ENCODE results near the gene CDC20.
A peak's percentile ranks its signal among the peaks of the same experiment; 100 is the strongest.

CDC20 gene
- total RNA-seq: 0.41 to 2.2 reads per million in 2 donors

DNA sequence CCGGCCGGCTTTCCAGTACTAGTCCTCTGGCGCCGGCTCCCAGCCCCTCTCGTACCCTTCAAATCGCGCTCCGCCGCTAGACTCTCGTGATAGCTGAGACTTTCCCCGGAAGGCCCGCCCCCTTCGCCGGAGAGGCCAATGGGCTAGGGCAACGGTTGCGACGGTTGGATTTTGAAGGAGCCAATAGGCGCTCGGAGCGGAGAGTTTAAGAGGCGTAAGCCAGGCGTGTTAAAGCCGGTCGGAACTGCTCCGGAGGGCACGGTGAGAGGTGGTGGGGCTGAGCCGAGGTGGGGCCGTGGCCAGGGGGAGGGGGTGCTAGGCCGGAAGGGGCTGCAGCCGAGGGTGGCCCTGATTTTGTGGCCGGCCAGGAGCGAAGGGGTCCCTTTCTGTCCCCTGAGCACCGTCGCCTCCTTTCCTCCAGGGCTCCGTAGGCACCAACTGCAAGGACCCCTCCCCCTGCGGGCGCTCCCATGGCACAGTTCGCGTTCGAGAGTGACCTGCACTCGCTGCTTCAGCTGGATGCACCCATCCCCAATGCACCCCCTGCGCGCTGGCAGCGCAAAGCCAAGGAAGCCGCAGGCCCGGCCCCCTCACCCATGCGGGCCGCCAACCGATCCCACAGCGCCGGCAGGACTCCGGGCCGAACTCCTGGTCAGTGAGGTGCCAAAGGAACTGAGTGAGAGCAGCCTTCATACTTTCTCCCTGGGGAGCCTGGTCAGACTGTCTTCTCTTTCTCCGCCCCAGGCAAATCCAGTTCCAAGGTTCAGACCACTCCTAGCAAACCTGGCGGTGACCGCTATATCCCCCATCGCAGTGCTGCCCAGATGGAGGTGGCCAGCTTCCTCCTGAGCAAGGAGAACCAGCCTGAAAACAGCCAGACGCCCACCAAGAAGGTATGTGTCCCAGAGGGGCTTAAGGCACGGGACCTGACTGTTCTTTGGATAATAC lies at the start of gene CDC20:
Gene CDC20, plus strand, starts transcription at position 236 of the 948 bp plus-strand sequence. Its CDS starts 235 bp downstream, at position 471.
- DNase-seq: peak; percentile 79

DNA sequence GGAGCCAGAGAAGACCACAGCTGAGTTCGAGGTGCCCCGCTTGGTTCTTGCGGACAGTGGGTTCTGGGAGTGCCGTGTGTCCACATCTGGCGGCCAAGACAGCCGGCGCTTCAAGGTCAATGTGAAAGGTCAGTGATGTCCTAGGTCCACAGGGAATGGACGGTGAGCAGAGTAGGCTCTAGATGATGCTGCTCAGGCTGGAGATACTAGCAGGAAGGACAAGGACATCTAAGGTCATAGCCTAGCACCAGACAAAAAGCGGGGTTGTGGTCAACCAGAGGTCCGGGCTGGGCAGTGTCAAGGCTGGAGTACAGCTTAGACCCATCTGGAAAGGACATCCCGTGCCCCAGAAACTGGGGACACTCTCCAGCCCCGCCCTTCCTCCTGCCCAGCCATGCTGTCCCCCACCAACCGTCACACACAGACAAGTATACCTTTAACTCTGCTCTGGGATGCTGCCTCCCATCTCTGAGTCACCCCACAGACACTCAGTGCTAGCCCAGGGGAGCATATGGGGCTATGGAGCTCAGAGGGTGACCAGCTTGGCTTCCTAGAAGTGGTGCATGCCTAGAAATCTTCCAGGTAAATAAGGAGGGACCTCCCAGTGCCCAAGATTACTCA lies 49.3 kb upstream of the CDC20 start:
- no peak for DNase-seq

DNA sequence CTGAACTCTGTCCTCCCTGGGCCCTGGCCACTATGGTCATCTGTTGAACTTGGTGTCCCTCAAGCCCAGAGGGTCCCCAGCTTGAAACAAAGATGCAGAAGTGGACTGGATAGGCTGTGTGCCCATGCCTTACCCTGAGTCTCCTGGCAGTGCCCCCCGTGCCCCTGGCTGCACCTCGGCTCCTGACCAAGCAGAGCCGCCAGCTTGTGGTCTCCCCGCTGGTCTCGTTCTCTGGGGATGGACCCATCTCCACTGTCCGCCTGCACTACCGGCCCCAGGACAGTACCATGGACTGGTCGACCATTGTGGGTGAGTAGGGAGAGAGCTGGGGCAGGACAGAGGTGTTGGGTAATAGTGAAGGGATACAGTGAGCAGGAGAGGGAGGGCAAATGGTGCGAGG lies 47.3 kb upstream of the CDC20 start:
- no peak for DNase-seq

DNA sequence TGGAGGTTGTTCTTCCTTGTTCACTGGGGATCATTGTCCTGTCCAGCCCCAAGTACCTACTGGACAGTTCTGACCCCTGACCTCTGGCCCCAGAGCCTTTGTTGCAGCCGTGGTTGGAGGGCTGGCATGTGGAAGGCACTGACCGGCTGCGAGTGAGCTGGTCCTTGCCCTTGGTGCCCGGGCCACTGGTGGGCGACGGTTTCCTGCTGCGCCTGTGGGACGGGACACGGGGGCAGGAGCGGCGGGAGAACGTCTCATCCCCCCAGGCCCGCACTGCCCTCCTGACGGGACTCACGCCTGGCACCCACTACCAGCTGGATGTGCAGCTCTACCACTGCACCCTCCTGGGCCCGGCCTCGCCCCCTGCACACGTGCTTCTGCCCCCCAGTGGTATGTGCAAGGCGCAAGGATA lies 46.6 kb upstream of the CDC20 start:
- DNase-seq: no peak

DNA sequence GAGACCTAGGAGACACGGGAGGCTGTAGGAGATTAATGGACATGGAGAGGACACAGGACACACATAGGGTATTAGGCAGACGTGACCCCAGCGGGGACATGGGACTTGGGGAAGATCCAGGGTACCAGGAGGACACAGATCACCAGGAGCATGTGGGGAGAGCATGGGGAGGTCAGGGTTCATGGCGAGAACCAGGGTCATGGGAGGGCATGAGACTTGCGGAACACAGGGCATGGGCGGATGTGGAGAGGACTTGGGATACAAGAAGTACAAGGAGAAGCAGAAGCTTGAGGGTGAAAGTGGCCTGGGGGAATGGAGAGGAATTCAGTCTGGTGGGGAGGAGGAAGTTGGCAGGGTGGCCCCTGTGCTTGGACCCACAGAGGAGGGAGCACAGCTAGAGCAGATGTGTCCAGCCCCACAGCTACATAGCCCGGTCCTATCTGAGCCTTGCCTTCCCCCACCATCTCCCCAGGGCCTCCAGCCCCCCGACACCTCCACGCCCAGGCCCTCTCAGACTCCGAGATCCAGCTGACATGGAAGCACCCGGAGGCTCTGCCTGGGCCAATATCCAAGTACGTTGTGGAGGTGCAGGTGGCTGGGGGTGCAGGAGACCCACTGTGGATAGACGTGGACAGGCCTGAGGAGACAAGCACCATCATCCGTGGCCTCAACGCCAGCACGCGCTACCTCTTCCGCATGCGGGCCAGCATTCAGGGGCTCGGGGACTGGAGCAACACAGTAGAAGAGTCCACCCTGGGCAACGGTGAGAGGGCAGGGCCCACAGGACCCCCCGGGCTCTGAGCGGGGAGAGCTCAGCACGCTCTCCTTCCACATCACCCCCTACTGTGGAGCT lies 45.9 kb upstream of the CDC20 start:
- DNase-seq: no peak

DNA sequence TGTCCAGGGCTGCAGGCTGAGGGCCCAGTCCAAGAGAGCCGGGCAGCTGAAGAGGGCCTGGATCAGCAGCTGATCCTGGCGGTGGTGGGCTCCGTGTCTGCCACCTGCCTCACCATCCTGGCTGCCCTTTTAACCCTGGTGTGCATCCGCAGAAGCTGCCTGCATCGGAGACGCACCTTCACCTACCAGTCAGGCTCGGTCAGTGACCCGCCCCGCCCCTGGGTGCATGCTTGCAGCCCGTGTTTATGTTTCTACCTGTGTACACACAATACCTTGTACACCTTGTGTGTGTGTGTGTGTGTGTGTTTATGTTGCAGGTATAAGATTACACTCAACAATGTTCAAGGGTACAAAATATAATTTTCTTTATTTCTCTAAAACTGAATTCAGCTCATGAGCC lies 45.0 kb upstream of the CDC20 start:
- no peak for DNase-seq

DNA sequence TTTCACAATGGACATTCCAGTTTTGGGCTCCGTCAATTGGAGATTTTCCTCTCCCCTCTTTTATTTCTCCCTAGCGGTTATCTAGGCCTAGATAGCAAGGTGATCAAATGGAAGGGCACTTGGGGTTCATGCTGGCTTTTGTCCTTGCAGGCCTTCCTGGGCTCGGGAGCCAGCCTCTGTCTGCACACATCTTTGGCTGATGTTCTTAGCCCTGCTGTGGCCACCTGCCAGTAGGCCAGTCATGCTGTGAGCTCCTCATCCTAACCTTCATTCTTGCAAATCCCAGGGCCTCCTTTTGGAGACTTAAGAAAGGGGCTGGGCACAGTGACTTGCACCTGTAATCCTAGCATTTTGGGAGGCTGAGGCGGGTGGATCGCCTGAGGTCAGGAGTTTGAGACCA lies 44.5 kb upstream of the CDC20 start:
- no peak for DNase-seq

DNA sequence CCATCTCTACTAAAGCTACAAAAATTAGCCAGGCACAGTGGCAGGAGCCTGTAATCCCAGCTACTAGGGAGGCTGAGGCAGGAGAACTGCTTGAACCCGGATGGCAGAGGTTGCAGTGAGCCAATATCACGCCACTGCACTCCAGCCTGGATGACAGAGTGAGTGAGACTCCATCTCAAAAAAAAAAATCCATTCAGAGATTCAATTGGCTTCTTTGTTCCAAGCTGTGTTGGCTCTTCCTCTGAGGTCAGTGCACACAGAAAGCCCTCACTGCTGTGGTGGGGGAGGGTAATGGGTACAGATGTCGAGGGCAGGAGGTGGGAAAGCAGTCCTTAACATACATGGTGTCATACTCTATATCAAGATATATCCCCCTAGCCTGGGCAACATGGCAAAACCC lies 43.3 kb upstream of the CDC20 start:
- no peak for DNase-seq

DNA sequence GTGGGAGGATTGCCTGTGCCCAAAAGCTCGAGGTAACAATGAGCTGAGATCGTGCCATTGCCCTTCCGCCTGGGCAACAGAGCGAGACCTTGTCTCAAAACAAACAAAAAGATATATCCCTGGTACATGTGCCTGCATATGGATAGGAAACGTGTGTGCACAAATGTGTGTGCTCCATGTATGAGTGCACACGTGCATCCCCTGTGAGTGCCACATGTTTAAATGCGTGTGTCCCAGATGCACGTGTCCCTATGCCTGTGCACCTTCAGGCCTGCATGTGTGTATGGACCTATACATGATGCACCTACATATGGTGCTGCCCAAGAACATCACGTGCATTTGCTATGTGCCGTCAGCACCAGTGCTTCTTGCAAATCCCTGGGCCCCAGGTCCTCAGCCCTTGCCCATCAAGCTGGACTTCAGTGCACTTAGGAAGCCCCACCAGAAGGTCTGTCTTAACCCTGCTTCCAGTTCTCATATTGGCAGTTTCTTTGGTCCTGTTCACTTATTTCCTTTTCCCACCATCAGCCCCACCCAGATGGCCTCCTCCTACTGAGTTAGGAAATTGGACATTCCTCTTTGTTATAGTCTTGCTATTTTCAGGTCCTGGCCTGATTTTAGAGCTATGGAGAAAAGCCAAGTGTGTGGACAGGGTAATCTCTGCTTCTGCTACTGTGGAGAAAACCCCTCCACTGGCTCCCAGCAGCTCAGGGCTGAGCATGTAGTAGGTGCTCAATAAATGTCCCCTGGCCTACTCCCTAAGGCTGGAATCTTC lies 42.6 kb upstream of the CDC20 start:
- no peak for DNase-seq

DNA sequence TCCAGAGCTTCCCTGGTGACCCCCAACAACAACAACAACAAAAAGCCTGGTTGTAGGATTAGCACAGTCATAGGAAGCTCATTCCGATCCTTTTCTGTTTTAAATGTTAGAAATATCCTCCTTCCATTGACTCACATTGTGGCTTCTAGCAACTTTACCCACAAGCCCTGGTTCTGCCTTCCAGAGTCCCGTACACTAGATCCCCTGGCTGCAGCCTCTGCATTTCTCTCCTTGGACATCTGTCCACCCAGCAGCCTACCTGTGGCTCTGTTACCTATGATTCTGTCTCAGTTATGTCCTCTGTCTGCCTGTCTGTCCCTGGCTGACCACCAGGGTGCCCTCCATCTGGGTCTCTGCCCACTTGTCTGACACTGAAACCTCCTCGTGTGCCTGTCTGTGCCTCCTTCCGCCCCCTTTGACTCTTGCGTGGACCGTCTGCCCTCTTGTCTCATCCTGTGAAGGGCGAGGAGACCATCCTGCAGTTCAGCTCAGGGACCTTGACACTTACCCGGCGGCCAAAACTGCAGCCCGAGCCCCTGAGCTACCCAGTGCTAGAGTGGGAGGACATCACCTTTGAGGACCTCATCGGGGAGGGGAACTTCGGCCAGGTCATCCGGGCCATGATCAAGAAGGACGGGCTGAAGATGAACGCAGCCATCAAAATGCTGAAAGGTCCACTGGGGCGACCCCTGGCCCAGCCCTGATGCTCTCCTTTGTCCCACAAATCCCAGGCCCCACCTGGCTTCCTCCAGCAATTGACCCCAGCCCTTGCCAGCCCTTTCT lies 41.9 kb upstream of the CDC20 start:
- DNase-seq: no peak

DNA sequence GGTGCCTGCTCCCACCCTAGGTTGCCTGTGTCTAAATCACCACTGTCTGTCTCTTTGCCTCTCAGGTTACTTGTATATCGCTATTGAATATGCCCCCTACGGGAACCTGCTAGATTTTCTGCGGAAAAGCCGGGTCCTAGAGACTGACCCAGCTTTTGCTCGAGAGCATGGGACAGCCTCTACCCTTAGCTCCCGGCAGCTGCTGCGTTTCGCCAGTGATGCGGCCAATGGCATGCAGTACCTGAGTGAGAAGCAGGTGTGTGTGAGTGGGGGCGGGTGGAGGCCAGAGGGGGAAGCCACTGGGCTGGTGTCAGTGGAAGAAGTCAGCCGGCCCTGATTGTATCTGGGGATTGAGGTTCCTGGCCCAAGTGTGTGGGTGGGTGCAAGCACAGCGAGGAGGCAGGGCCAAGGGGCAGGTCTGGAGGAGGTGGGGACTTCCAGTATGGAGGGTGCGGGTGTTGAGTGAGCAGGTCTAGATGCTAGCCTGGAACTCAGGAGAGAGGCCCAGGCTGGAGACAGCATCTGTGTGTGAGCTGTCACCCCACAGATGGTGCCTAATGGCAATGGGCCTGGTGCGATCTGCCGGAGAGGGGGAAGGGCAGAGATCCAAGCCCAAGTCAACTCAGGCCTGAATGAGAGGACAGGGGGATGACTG lies 40.8 kb upstream of the CDC20 start:
- DNase-seq: no peak

DNA sequence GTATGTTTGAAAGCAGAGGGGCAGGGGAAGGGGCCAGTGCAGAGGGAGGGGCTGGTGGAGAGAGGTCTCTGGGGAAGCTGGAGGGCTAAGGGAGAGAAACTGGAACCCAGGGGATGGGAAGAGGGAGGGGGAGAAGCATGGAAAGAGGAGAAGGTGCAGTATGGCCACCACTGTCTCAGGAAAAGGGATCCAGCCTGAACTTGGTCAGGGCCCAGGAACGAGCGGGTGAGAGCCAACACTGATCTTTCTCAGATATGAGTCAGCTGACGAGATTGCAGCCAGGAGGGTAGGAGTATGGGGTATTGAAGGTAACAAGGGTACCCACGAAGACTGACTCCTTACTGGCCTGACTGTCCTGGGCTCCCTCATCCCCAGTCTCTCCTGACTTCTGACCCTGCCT lies 40.0 kb upstream of the CDC20 start:
- DNase-seq: no peak

DNA sequence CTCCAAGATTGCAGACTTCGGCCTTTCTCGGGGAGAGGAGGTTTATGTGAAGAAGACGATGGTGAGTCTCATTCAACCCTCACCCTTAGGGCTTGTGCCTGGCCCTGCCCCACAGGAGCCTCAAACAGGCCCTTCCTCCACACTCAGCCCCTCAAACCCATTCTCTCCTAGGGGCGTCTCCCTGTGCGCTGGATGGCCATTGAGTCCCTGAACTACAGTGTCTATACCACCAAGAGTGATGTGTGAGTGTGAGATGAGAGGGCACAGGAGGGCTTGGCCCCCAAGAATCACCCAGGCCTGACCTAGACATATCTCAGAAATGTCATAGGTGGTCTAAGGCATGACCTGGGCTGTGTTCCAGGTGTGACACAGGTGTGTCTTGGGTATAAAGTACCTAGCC lies 39.5 kb upstream of the CDC20 start:
- no peak for DNase-seq

DNA sequence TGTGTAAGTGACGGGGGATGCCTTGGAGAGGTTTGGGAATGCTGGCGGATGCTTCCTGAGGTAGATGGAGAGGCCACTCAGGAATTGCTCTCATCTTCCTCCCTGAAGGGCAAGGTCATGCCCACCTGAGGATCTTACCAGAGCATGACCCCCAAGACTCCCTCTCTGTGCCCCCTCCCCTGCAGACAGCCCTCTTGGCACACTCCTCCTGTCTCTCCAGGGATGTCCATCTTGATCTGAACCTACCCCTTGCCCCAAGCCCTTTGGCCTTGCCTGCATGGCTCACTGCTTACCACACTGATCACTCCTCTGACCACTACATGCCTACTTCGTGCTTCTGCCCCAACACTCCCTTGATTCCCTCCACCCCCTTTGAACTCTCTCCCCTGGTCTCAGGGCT lies 39.0 kb upstream of the CDC20 start:
- no peak for DNase-seq

DNA sequence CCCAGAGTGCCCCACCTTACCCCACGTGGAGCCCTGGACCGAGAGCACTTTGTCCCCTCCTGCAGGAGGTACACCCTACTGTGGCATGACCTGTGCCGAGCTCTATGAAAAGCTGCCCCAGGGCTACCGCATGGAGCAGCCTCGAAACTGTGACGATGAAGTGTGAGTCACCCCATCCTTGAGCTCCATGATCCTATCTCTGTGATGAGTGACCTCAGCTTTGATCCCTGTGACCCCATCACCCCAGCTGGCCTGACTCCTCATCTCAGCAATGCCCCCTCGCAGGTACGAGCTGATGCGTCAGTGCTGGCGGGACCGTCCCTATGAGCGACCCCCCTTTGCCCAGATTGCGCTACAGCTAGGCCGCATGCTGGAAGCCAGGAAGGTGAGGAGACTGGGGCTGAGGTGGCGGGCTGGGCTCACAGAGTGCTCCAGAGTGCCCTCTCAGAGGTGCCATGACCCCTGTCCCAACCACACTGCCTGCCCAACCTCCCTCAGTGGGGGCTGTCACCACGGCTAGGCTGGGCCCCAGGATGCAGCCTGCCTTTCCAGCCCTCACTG lies 37.4 kb upstream of the CDC20 start:
- DNase-seq: no peak

DNA sequence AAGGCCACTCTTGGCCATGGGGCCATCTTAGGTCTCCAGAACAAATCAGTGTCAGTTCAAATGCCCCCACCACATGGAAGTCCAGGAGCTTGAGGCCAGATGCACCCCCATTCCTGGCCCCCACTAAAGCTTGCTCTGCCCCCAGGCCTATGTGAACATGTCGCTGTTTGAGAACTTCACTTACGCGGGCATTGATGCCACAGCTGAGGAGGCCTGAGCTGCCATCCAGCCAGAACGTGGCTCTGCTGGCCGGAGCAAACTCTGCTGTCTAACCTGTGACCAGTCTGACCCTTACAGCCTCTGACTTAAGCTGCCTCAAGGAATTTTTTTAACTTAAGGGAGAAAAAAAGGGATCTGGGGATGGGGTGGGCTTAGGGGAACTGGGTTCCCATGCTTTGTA lies 36.3 kb upstream of the CDC20 start:
- no peak for DNase-seq

DNA sequence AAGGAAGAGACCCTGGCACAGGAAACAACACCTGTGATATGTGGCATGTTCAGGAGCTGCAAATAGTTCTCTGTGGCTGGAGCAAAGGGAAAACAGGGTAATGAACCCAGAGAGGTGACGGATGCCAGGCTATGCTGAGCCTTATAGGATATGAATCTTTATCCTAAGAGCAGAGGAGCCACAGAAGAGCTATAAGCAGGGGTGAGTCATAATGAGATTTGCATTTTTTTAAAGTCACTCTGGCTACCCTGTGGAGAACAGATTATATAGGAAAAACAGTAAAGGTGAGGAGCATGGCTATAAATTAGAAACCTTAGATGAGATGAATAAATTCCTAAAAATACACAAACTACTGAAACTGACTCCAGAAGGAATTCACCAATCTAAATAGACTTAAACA lies 34.0 kb upstream of the CDC20 start:
- no peak for DNase-seq

DNA sequence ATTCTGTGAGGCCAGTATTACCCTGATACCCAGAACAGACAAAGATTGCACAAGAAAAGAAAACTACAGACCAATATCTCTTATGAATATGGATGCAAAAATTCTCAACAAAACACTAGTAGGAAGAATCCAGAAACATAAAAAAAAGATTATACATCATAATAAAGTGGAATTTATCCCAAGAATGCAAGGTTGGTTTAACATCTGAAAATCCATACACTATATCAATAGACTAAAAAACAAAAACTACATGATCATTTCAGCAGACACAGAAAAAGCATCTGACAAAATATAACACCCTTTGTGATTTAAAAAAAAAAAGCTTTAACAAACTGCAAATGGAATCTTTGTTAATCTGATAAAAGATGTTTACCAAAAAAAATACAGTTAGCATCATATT lies 33.4 kb upstream of the CDC20 start:
- DNase-seq: no peak

DNA sequence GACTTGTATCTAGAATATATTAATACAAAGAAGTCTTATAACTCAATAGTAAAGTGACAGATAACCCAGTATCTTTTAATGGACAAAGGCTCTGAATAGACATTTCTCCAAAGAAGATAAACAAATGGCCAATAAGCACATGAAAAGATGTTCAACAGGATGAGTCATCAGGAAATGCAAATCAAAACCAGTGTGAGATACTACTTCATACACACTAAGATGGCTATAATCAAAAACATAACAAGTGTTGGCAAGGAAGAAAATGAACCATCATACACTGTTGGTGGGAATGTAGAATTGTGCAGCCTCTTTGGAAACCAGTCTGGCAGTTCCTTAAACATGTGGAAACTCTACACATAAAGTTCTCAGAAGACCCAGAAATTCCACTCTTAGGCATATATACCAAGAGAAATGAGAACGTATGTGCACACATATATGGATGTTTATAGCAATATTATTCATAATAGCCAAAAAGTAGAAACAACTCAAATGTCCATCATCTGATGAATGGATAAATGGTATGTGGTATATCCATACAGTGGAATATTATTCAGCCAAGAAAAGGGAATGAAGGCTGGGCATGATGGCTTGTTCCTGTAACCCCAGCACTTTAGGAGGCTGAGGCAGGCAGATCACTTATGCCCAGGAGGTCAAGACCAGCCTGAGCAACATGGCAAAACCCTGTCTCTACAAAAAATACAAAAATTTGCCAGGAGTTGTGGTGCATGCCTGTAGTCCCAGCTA lies 31.1 kb upstream of the CDC20 start:
- no peak for DNase-seq
